A549 (cell line): Measurements from ENCODE around the gene LDLRAD4. TPM values are rescaled to one million over a fixed set of nuclear protein-coding genes. Genes with fewer than 3 reads are reported as not detected.

Experiments used
- ATAC-seq, 2 experiments: fragments of 200-7000 bp in 1 of 2; fragments of >200 bp in 1 of 2; cut with Nextera tagmentation in 1 of 2; cut with Tn5 transposase in 1 of 2; 3 replicates each; pipeline versions ENCODE4 v1.8.0 to v1.9.1; 2018 to 2020; ENCODE audit warnings: mild to moderate bottlenecking in 1 of 2, moderate library complexity in 1 of 2
- CTCF ChIA-PET: fragments of 300-600 bp; sonication (Branson Sonifier 250); formaldehyde crosslinking; extraction: SDS; loops from one replicate; lab custom pipeline; 2021; ENCODE audit warnings: antibody characterized with exemption, inconsistent platforms; lab: Yijun Ruan, JAX
- POLR2A ChIA-PET: fragments of 350-600 bp; formaldehyde crosslinking; extraction: SDS; loops from one replicate; lab custom pipeline; 2021; ENCODE audit warnings: antibody characterized with exemption, inconsistent platforms; lab: Yijun Ruan, JAX
- DNase-seq, 2 experiments: peaks; one replicate each; pipeline versions ENCODE4 v3.0.0 to v3.0.0-alpha.2; 2011 to 2016; ENCODE audit warnings: low read depth in 1 of 2, low spot score in 1 of 2
- FAIRE-seq: peaks from 2 replicates; lab custom pipeline; 2011; peaks lifted over from hg19 to GRCh38; lab: Jason Lieb, UNC
- H3K27ac ChIP-seq, 2 experiments: fragments of >200 bp; sonication (Bioruptor Twin); formaldehyde crosslinking; 3 replicates each; pipeline ENCODE4 v1.5.1; 2016 to 2017
- H3K4me1 ChIP-seq: fragments of >200 bp; sonication (Bioruptor Twin); formaldehyde crosslinking; 3 replicates; pipeline ENCODE4 v1.6.1; 2016
- H3K4me2 ChIP-seq: fragments of >200 bp; sonication (Bioruptor Twin); formaldehyde crosslinking; 3 replicates; pipeline ENCODE4 v1.6.1; 2016
- H3K4me3 ChIP-seq: fragments of >200 bp; sonication (Bioruptor Twin); formaldehyde crosslinking; 3 replicates; pipeline ENCODE4 v1.5.1; 2016
- H3K9me3 ChIP-seq: fragments of >200 bp; sonication (Bioruptor Twin); formaldehyde crosslinking; 3 replicates; pipeline ENCODE4 v1.6.1; 2016
- CBX2 ChIP-seq: fragments of 200-600 bp; sonication (generic); IDR thresholded peaks from 2 replicates; pipeline ENCODE4 v1.6.1; 2016; ENCODE audit warnings: low read depth, mild to moderate bottlenecking, borderline replicate concordance
- CHD2 ChIP-seq: fragments of 150-350 bp; IDR thresholded peaks from 2 replicates; pipeline ENCODE4 v1.6.1; 2014; ENCODE audit warnings: low read length; ENCODE audit not compliant: partially characterized antibody
- EHMT2 ChIP-seq: fragments of 200-600 bp; sonication (generic); IDR thresholded peaks from 2 replicates; pipeline ENCODE4 v1.6.1; 2016; ENCODE audit warnings: antibody characterized with exemption, low read depth, mild to moderate bottlenecking, moderate library complexity
- EP300 ChIP-seq, 2 experiments: fragments of >200 bp; sonication (Bioruptor Twin); formaldehyde crosslinking; IDR thresholded peaks; 2 replicates in 1 of 2; 3 replicates in 1 of 2; pipeline ENCODE4 v1.6.1; 2016 to 2017
- FOSB ChIP-seq: fragments of 250-450 bp; sonication (Bioruptor Pico); IDR thresholded peaks from 2 replicates; pipeline ENCODE4 v1.5.0; 2020; ENCODE audit warnings: mild to moderate bottlenecking, moderate library complexity
- FOXS1 ChIP-seq: fragments of 250-450 bp; sonication (Bioruptor Pico); IDR thresholded peaks from 2 replicates; pipeline ENCODE4 v1.5.0; 2020; ENCODE audit warnings: mild to moderate bottlenecking, moderate library complexity
- GATA3 ChIP-seq: IDR thresholded peaks from 2 replicates; pipeline ENCODE4 v1.6.1; 2012; ENCODE audit warnings: borderline replicate concordance
- HEYL ChIP-seq: fragments of 250-450 bp; sonication (Bioruptor Pico); IDR thresholded peaks from 2 replicates; pipeline ENCODE4 v1.8.0; 2021; ENCODE audit warnings: mild to moderate bottlenecking, moderate library complexity
- HOXA7 ChIP-seq: fragments of 250-450 bp; sonication (Bioruptor Pico); IDR thresholded peaks from 2 replicates; pipeline ENCODE4 v1.5.0; 2020; ENCODE audit warnings: mild to moderate bottlenecking, moderate library complexity
- HOXB13 ChIP-seq: fragments of 250-450 bp; sonication (Bioruptor Pico); IDR thresholded peaks from 2 replicates; pipeline ENCODE4 v1.5.0; 2020; ENCODE audit warnings: low read depth, mild to moderate bottlenecking, moderate library complexity
- HOXB5 ChIP-seq: fragments of 250-450 bp; sonication (Bioruptor Pico); IDR thresholded peaks from 2 replicates; pipeline ENCODE4 v1.5.0; 2020; ENCODE audit warnings: mild to moderate bottlenecking, moderate library complexity
- JUNB ChIP-seq: fragments of >200 bp; sonication (Bioruptor Twin); formaldehyde crosslinking; IDR thresholded peaks from 2 replicates; pipeline ENCODE4 v1.6.1; 2016
- KDM1A ChIP-seq: fragments of 200-600 bp; sonication (generic); IDR thresholded peaks from 2 replicates; pipeline ENCODE4 v1.6.1; 2016; ENCODE audit warnings: low read depth, mild to moderate bottlenecking
- KDM5A ChIP-seq: fragments of 200-600 bp; sonication (generic); IDR thresholded peaks from 2 replicates; pipeline ENCODE4 v1.6.1; 2016; ENCODE audit warnings: antibody characterized with exemption, mild to moderate bottlenecking
- MAFK ChIP-seq: fragments of 450-650 bp; IDR thresholded peaks from 2 replicates; pipeline ENCODE4 v1.6.1; 2014; ENCODE audit not compliant: partially characterized antibody
- MYC ChIP-seq: IDR thresholded peaks from 2 replicates; pipeline ENCODE4 v1.6.1; 2012; ENCODE audit warnings: mild to moderate bottlenecking, inconsistent platforms, low read length, improper control_type of control experiment, borderline replicate concordance
- PBX3 ChIP-seq: IDR thresholded peaks from 2 replicates; pipeline ENCODE4 v1.6.1; 2012
- PHF8 ChIP-seq: fragments of 200-600 bp; sonication (generic); IDR thresholded peaks from 2 replicates; pipeline ENCODE4 v1.6.1; 2016; ENCODE audit warnings: low read depth, mild to moderate bottlenecking, antibody characterized with exemption, moderate library complexity, borderline replicate concordance
- POLR2A ChIP-seq: IDR thresholded peaks from 2 replicates; pipeline ENCODE4 v1.6.1; 2012; ENCODE audit warnings: mild to moderate bottlenecking, low read length
- RCOR1 ChIP-seq: fragments of 150-350 bp; IDR thresholded peaks from 2 replicates; pipeline ENCODE4 v1.6.1; 2014; ENCODE audit warnings: antibody characterized with exemption, low read length, low read depth
- REST ChIP-seq: fragments of 200-600 bp; sonication (generic); IDR thresholded peaks from 2 replicates; pipeline ENCODE4 v1.6.1; 2016; ENCODE audit warnings: antibody characterized with exemption, mild to moderate bottlenecking, moderate library complexity
- RNF2 ChIP-seq: fragments of 200-600 bp; sonication (generic); IDR thresholded peaks from 2 replicates; pipeline ENCODE4 v1.6.1; 2016; ENCODE audit warnings: low read depth, mild to moderate bottlenecking, antibody characterized with exemption, moderate library complexity, borderline replicate concordance
- TFCP2L1 ChIP-seq: fragments of 250-450 bp; sonication (Bioruptor Pico); IDR thresholded peaks from 2 replicates; pipeline ENCODE4 v1.5.0; 2021; ENCODE audit warnings: mild to moderate bottlenecking
- USF2 ChIP-seq: fragments of 450-650 bp; IDR thresholded peaks from 2 replicates; pipeline ENCODE4 v1.6.1; 2014; ENCODE audit warnings: antibody characterized with exemption
- ZFP36 ChIP-seq: fragments of 450-650 bp; IDR thresholded peaks from 2 replicates; pipeline ENCODE4 v1.6.1; 2014; ENCODE audit warnings: borderline replicate concordance; ENCODE audit not compliant: partially characterized antibody
- WGBS: methylation state at CpG from one replicate; pipeline ENCODE4 v1.1.6; 2017; ENCODE audit errors: missing lambda C conversion rate; 5-methylcytosine and 5-hydroxymethylcytosine counted together
- polyA plus RNA-seq, 4 experiments: library from polyadenylated mRNA; depleted of rRNA in 3 of 4; stranded (reverse); fragments of >200 nt; fragmentation: RNase III in 1 of 4; extraction: RNeasy Plus Mini Kit Qiagen cat#74134 plus additional on column Dnase treatment in 1 of 4; gene quantifications; 2 replicates in 3 of 4; 3 replicates in 1 of 4; pipeline ENCODE4 v1.2.3, GENCODE V29; 2011 to 2017
- TF ChIP-seq, protein P1 (sequence below): IDR thresholded peaks from 2 replicates; pipeline ENCODE4 v1.6.1; 2012; ENCODE audit warnings: low read depth, borderline replicate concordance

Gene LDLRAD4
- polyA plus RNA-seq, 2 of the 4 experiments (the other 2 are of a cell fraction) = 5.2 to 7.6 TPM

GRCh38 chr18:13366962-13367892 is 148.7 kb downstream of the LDLRAD4 start:
- H3K4me3 ChIP-seq = no peak overlapping the region
- H3K4me1 ChIP-seq = peaks cover 15% of the 10 kb centered on the region; the same call in 1 of the 3 replicates
- WGBS = 80% methylated on average over 13 of the region's 26 CpGs
- ChIA-PET CTCF (no interaction called here), POLR2A (no interaction called here)
- FAIRE-seq (no peak), DNase-seq (no peak), ATAC-seq (no peak)
- no peaks in the 10 kb centered on the region for H3K9me3 ChIP-seq
- no peak overlapping the region for H3K27ac ChIP-seq
- TF ChIP-seq CBX2 (no peak), HOXA7 (CRISPR knock-in tag) (no peak), FOXS1 (CRISPR knock-in tag) (no peak), MYC (no peak), HOXB13 (no peak), KDM5A (no peak), RNF2 (no peak), EP300 (IDR thresholded peaks at IDR 0.05) (no peak), MAFK (no peak), KDM1A (no peak), USF2 (no peak), FOSB (no peak), ZFP36 (no peak), RCOR1 (no peak), CHD2 (no peak), POLR2A (no peak), HOXB5 (CRISPR knock-in tag) (no peak), REST (no peak), PHF8 (no peak), JUNB (no peak)
- no peak overlapping the region for H3K4me2 ChIP-seq

DNA sequence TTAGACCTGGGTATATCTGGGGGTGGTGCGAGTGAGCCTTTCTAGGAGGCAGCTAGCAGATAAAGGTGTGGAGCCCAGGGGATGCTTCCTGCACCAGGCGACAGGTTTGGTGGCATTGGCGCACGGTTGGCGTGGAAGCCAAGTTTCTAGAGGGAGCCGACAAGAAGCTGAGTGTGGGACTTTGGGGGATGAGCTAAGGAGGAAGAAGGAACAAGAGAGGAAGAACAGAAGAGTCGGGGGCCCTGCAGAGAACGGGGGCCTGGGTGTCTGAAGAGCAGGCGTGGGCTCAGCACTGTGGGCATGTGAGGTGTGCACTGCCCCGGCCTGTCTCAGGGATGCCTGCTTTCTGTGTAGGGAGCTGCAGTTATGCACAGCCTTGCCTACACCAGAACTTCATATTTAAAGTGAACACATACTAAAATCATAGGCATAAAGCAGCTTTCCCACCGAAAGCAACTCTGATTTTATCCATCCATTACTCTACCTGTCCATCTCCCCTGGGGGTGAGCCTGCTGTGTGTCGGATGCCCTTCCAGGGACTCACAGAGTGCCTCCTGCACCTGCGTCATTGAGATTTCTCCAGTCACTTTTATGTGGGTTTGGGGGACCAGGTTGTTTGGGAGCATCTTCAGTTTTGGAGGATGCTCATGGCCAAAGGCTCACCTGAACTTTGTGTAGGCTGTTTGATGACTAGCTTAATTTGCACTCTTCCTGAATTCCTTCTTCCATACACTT is 149.7 kb downstream of the LDLRAD4 start:
- CTCF ChIA-PET = no interaction called here
- POLR2A ChIA-PET = no interaction called here
- no peak for DNase-seq
- Histone ChIP-seq H3K27ac (no peak overlapping the region), H3K4me1 (peaks cover 15% of the 10 kb centered on the region; the same call in 1 of the 3 replicates), H3K9me3 (no peaks in the 10 kb centered on the region), H3K4me2 (no peak overlapping the region), H3K4me3 (no peak overlapping the region)
- WGBS = 88% methylated on average over 13 of the region's 13 CpGs
- FAIRE-seq = no peak
- no peak for ATAC-seq
- TF ChIP-seq TFCP2L1 (no peak), REST (no peak), MYC (no peak), EHMT2 (no peak), GATA3 (no peak), HEYL (CRISPR knock-in tag) (no peak), PBX3 (no peak), POLR2A (no peak)
- TF ChIP-seq, protein P1, sequence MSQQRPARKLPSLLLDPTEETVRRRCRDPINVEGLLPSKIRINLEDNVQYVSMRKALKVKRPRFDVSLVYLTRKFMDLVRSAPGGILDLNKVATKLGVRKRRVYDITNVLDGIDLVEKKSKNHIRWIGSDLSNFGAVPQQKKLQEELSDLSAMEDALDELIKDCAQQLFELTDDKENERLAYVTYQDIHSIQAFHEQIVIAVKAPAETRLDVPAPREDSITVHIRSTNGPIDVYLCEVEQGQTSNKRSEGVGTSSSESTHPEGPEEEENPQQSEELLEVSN = no peak
